Measurements from ENCODE around the gene PREP.
"Not testable (repeated sequence)": the region's sequence is repeated elsewhere in the genome, so short reads cannot be mapped to it uniquely, and the experiment has no call there.

The PREP gene

GRCh38 chr6:105259913-105260889 is 142.7 kb downstream of the PREP start:
- DNase-seq: no peak

- DNase-seq: no peak
These were observed 144.1 kb downstream of the PREP start for GRCh38 chr6:105258816-105259215.

DNA sequence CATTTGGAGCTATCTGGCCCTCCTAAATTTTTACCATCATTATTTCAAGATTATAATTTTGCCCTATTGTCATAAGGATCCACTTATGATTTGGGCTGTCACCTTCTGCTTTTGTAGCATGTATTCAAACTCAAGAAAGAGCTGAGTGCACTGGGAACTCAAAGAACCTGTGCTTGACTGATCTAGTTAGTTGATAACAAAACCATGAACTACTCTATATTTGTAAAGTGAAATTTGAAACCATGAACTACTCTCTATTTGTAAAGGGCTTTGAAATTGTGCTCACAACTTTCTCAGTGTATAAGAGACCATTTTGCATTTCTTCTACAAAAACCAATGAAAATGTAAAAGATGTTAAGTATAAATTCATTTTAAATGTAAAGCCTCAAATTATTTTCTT is 145.5 kb downstream of the PREP start:
- no peak for DNase-seq

DNA sequence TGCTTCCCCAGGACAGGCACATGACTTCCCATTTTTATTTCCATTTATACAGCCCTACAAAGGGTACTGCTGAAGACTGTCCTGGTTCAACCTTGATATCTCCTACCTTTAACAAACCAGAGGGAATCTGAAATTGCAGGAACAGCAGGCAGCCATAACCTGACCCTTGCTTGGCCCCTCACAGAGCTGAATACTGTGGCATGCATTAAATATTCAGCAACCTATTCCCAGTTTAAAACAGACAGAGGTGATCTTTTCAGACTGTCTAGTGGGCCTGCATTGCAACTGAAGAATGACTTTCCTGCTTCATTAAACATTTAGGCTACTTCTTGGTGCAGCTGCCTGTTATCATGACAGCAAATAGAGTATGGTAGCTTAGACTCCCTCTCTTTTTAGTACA is 146.3 kb downstream of the PREP start:
- no peak for DNase-seq

DNA sequence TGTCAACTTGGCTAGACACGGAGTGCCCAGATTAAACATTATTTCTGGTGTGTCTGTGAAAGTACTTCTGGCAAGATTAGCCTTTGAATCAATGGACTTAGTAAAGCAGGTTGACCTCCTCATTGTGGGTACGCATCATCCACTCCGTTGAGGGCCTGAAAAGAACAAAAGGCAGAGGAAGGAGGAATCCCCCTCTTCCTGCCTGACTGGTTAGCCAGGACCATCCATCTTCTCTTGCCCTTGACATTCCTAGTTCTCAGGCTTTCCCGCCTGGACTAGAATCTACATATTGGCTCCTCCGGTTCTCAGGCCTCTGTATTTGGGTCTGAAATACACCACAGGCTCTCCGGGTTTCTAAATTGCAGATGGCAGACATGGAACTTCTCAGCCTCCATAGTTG is 149.1 kb downstream of the PREP start:
- no peak for DNase-seq

GRCh38 chr6:105251689-105252088 is 151.2 kb downstream of the PREP start:
- DNase-seq: no peak

DNA sequence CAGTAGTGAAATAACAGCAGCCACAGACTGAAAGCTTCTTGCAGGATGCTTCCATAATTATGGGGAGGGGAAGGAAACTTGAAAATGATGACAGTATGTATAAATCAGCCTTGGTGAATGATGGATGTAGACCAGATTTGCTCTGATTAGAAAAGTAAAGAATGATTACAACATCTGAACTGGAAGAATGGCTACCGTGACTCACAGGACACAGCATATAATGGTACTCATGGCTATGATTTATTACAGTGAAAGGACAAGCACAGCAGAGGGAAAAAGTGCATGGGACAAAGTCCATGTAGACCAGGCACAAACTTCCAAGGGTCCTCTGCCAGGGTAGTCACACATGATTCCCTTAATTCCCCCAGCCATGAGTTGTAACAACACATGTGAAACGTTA is 152.3 kb downstream of the PREP start:
- DNase-seq: no peak

GRCh38 chr6:105243487-105243886 is 159.4 kb downstream of the PREP start:
- DNase-seq: no peak

DNA sequence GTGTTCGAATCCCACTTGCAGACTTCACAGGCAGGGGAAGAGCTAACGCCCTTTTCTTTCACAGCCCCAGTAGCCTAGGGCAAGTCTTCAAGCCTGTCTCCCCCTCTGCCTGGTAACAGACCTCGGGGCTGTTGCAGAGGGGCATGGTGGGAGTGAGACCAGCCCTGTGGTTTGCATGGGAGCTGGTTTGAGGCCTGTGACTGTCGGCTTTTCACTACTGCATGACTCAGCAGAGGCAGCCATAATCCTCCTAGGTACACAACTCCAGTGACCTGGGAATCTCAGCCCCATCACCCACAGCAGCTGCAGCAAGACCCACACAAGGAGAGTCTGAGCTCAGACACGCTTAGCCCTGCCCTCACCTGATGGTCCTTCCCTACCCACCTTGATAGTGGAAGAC is 167.7 kb downstream of the PREP start:
- DNase-seq: no peak

GRCh38 chr6:105231771-105232170 is 171.1 kb downstream of the PREP start:
- not testable (repeated sequence) for DNase-seq

Data from activated CD8-positive, alpha-beta memory T cell treated with anti-CD3 and anti-CD28 coated beads, Interleukin-2, amount 50 U/mL, for 4 hours (primary cell).